Measurements from ENCODE around the gene CEACAM20. TPM values are rescaled to one million over a fixed set of nuclear protein-coding genes. Genes with fewer than 3 reads are reported as not detected.

Gene CEACAM20
- total and polyA plus RNA-seq, 2 of the 13 experiments (the other 11 are each of a cell fraction or from before 2014, with no cell fraction given), result 0.04 TPM; not detected in 1

DNA sequence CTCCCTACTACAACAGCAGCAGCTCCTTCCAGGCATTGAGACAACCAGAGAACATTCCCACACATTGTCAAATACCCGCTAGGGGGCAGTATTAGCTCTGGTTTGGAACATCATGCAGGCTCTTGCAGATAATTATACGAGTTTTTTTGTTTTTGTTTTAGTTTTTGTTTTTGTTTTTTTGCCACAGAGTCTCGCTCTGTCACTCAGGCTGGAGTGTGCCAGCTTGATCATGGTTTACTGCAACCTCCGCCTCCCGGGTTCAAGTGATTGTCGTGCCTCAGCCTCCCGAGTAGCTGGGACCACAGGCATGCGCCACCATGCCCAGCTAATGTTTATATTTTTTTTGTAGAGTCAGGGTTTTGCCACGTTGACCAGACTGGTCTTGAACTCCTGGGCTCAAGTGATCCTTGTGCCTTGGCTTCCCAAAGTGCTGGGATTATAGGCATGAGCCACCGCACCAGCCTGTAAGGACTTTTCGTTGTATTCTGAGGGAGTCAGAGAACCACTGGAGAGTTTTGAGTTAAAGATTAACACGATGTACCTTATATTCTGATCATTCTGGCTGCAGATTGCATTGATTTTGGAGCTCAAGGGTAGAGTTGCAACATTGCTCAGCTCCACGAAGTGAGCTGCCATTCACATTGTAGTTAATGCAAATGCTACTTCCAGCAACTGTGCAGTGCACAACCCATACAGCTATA is 41.7 kb upstream of the CEACAM20 start (continued):
- TF ChIP-seq, protein P1, sequence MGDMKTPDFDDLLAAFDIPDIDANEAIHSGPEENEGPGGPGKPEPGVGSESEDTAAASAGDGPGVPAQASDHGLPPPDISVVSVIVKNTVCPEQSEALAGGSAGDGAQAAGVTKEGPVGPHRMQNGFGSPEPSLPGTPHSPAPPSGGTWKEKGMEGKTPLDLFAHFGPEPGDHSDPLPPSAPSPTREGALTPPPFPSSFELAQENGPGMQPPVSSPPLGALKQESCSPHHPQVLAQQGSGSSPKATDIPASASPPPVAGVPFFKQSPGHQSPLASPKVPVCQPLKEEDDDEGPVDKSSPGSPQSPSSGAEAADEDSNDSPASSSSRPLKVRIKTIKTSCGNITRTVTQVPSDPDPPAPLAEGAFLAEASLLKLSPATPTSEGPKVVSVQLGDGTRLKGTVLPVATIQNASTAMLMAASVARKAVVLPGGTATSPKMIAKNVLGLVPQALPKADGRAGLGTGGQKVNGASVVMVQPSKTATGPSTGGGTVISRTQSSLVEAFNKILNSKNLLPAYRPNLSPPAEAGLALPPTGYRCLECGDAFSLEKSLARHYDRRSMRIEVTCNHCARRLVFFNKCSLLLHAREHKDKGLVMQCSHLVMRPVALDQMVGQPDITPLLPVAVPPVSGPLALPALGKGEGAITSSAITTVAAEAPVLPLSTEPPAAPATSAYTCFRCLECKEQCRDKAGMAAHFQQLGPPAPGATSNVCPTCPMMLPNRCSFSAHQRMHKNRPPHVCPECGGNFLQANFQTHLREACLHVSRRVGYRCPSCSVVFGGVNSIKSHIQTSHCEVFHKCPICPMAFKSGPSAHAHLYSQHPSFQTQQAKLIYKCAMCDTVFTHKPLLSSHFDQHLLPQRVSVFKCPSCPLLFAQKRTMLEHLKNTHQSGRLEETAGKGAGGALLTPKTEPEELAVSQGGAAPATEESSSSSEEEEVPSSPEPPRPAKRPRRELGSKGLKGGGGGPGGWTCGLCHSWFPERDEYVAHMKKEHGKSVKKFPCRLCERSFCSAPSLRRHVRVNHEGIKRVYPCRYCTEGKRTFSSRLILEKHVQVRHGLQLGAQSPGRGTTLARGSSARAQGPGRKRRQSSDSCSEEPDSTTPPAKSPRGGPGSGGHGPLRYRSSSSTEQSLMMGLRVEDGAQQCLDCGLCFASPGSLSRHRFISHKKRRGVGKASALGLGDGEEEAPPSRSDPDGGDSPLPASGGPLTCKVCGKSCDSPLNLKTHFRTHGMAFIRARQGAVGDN (CRISPR knock-in tag; IDR thresholded peaks at IDR 0.05), result peak; percentile 22; the same call in 1 of the 2 replicates
- 0 out of 2 replicates have a peak, but pooled peaks have one; percentile 40 for TF ChIP-seq ZNF136 (CRISPR knock-in tag; IDR thresholded peaks at IDR 0.05; ENCODE audit: low read depth)
- no peak for TF ChIP-seq SOX6 (IDR thresholded peaks at IDR 0.05)
- peak; percentile 54 for TF ChIP-seq SOX6 (CRISPR knock-in tag; IDR thresholded peaks at IDR 0.05)
- TF ChIP-seq FOXO1 (CRISPR knock-in tag; IDR thresholded peaks at IDR 0.05), result 0 out of 2 replicates have a peak, but pooled peaks have one; percentile 10
- 0 out of 2 replicates have a peak, but pooled peaks have one; percentile 7 for TF ChIP-seq KDM2A (CRISPR knock-in tag; IDR thresholded peaks at IDR 0.05; ENCODE audit: borderline replicate concordance, low read depth)
- no peak for TF ChIP-seq IRF2 (CRISPR knock-in tag; IDR thresholded peaks at IDR 0.05)
- no peak; the same call in 1 of the 2 replicates for TF ChIP-seq RCOR2 (CRISPR knock-in tag; IDR thresholded peaks at IDR 0.05)
- TF ChIP-seq SMC3 (IDR thresholded peaks at IDR 0.05; ENCODE audit: low read length), result peak; percentile 24; the same call in 1 of the 2 replicates
- TF ChIP-seq FOXA1 (IDR thresholded peaks at IDR 0.05), result no peak
- TF ChIP-seq FOXA1 (CRISPR knock-in tag; IDR thresholded peaks at IDR 0.05), result no peak
- TF ChIP-seq, protein P2, sequence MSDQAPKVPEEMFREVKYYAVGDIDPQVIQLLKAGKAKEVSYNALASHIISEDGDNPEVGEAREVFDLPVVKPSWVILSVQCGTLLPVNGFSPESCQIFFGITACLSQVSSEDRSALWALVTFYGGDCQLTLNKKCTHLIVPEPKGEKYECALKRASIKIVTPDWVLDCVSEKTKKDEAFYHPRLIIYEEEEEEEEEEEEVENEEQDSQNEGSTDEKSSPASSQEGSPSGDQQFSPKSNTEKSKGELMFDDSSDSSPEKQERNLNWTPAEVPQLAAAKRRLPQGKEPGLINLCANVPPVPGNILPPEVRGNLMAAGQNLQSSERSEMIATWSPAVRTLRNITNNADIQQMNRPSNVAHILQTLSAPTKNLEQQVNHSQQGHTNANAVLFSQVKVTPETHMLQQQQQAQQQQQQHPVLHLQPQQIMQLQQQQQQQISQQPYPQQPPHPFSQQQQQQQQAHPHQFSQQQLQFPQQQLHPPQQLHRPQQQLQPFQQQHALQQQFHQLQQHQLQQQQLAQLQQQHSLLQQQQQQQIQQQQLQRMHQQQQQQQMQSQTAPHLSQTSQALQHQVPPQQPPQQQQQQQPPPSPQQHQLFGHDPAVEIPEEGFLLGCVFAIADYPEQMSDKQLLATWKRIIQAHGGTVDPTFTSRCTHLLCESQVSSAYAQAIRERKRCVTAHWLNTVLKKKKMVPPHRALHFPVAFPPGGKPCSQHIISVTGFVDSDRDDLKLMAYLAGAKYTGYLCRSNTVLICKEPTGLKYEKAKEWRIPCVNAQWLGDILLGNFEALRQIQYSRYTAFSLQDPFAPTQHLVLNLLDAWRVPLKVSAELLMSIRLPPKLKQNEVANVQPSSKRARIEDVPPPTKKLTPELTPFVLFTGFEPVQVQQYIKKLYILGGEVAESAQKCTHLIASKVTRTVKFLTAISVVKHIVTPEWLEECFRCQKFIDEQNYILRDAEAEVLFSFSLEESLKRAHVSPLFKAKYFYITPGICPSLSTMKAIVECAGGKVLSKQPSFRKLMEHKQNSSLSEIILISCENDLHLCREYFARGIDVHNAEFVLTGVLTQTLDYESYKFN (CRISPR knock-in tag; conservative IDR thresholded peaks at IDR 0.05), result peak; percentile 85
- TF ChIP-seq, protein P3, sequence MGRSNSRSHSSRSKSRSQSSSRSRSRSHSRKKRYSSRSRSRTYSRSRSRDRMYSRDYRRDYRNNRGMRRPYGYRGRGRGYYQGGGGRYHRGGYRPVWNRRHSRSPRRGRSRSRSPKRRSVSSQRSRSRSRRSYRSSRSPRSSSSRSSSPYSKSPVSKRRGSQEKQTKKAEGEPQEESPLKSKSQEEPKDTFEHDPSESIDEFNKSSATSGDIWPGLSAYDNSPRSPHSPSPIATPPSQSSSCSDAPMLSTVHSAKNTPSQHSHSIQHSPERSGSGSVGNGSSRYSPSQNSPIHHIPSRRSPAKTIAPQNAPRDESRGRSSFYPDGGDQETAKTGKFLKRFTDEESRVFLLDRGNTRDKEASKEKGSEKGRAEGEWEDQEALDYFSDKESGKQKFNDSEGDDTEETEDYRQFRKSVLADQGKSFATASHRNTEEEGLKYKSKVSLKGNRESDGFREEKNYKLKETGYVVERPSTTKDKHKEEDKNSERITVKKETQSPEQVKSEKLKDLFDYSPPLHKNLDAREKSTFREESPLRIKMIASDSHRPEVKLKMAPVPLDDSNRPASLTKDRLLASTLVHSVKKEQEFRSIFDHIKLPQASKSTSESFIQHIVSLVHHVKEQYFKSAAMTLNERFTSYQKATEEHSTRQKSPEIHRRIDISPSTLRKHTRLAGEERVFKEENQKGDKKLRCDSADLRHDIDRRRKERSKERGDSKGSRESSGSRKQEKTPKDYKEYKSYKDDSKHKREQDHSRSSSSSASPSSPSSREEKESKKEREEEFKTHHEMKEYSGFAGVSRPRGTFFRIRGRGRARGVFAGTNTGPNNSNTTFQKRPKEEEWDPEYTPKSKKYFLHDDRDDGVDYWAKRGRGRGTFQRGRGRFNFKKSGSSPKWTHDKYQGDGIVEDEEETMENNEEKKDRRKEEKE (IDR thresholded peaks at IDR 0.05), result no peak
- peak; percentile 72; the same call in 1 of the 2 replicates for TF ChIP-seq HOXA3 (CRISPR knock-in tag; IDR thresholded peaks at IDR 0.05)
- TF ChIP-seq NFIB (CRISPR knock-in tag; IDR thresholded peaks at IDR 0.05; ENCODE audit: borderline replicate concordance), result no peak
- TF ChIP-seq, protein P4, sequence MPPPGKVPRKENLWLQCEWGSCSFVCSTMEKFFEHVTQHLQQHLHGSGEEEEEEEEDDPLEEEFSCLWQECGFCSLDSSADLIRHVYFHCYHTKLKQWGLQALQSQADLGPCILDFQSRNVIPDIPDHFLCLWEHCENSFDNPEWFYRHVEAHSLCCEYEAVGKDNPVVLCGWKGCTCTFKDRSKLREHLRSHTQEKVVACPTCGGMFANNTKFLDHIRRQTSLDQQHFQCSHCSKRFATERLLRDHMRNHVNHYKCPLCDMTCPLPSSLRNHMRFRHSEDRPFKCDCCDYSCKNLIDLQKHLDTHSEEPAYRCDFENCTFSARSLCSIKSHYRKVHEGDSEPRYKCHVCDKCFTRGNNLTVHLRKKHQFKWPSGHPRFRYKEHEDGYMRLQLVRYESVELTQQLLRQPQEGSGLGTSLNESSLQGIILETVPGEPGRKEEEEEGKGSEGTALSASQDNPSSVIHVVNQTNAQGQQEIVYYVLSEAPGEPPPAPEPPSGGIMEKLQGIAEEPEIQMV (CRISPR knock-in tag; IDR thresholded peaks at IDR 0.05; ENCODE audit: low read depth), result no peak
- no peak for TF ChIP-seq ZNF232 (CRISPR knock-in tag; IDR thresholded peaks at IDR 0.05; ENCODE audit: borderline replicate concordance)
- 0 out of 2 replicates have a peak, but pooled peaks have one; percentile 30 for TF ChIP-seq FOXA3 (CRISPR knock-in tag; IDR thresholded peaks at IDR 0.05)

All from HepG2 (cell line).